ENCODE data around the gene UMODL1. TPM values are rescaled to one million over a fixed set of nuclear protein-coding genes. Genes with fewer than 3 reads are reported as not detected.
A peak's percentile ranks its signal among the peaks of the same experiment; 100 is the strongest.

The UMODL1 gene
- polyA plus RNA-seq, 1 donor, result 0.67 TPM

- H3K9me3 ChIP-seq (ENCODE audit: control insufficient read depth, low read depth, low read length), result peaks cover 4% of the 10 kb centered on the region
- no peak overlapping the region for H3K27ac ChIP-seq (ENCODE audit: low read length)
- WGBS (ENCODE audit: insufficient coverage, low lambda C conversion rate), result 50% methylated on average over 1 of the region's 2 CpGs
Measured at GRCh38 chr21:42186591-42186990, 115.5 kb downstream of the UMODL1 start.

GRCh38 chr21:42187976-42188653 lies 117.0 kb downstream of the UMODL1 start:
- peak in 1 of 2 donors; percentile 28 for DNase-seq
- no CpG with 5 or more reads among the region's 8 CpGs for WGBS (ENCODE audit: insufficient coverage, low lambda C conversion rate)
- Histone ChIP-seq H3K4me1 (ENCODE audit: control insufficient read depth, insufficient read depth, low read length) (no peaks in the 10 kb centered on the region), H3K27me3 (ENCODE audit: control insufficient read depth, insufficient read depth, low read length) (no peaks in the 10 kb centered on the region), H3K4me3 (ENCODE audit: low read length) (no peak overlapping the region), H3K27ac (ENCODE audit: low read length) (peak overlapping the region; percentile 11), H3K9me3 (ENCODE audit: control insufficient read depth, low read depth, low read length) (no peaks in the 10 kb centered on the region), H3K36me3 (ENCODE audit: control insufficient read depth, insufficient read depth, low read length) (no peaks in the 10 kb centered on the region)

More at GRCh38 chr21:42186591-42186990, 115.5 kb downstream of the UMODL1 start:
- Histone ChIP-seq H3K36me3 (ENCODE audit: control insufficient read depth, insufficient read depth, low read length) (no peaks in the 10 kb centered on the region), H3K4me1 (ENCODE audit: control insufficient read depth, insufficient read depth, low read length) (no peaks in the 10 kb centered on the region), H3K4me3 (ENCODE audit: low read length) (no peak overlapping the region), H3K27me3 (ENCODE audit: control insufficient read depth, insufficient read depth, low read length) (no peaks in the 10 kb centered on the region)
- no peak for DNase-seq

GRCh38 chr21:42188663-42189062 lies 117.5 kb downstream of the UMODL1 start:
- Histone ChIP-seq H3K27ac (ENCODE audit: low read length) (no peak overlapping the region), H3K4me1 (ENCODE audit: control insufficient read depth, insufficient read depth, low read length) (no peaks in the 10 kb centered on the region), H3K36me3 (ENCODE audit: control insufficient read depth, insufficient read depth, low read length) (no peaks in the 10 kb centered on the region), H3K27me3 (ENCODE audit: control insufficient read depth, insufficient read depth, low read length) (no peaks in the 10 kb centered on the region), H3K9me3 (ENCODE audit: control insufficient read depth, low read depth, low read length) (no peaks in the 10 kb centered on the region), H3K4me3 (ENCODE audit: low read length) (no peak overlapping the region)
- no CpG with 5 or more reads among the region's 4 CpGs for WGBS (ENCODE audit: insufficient coverage, low lambda C conversion rate)
- no peak for DNase-seq

GRCh38 chr21:42189431-42189830 lies 118.3 kb downstream of the UMODL1 start:
- Histone ChIP-seq H3K9me3 (ENCODE audit: control insufficient read depth, low read depth, low read length) (no peaks in the 10 kb centered on the region), H3K27ac (ENCODE audit: low read length) (no peak overlapping the region), H3K36me3 (ENCODE audit: control insufficient read depth, insufficient read depth, low read length) (no peaks in the 10 kb centered on the region), H3K4me1 (ENCODE audit: control insufficient read depth, insufficient read depth, low read length) (no peaks in the 10 kb centered on the region), H3K4me3 (ENCODE audit: low read length) (no peak overlapping the region), H3K27me3 (ENCODE audit: control insufficient read depth, insufficient read depth, low read length) (no peaks in the 10 kb centered on the region)
- no peak for DNase-seq
- WGBS (ENCODE audit: insufficient coverage, low lambda C conversion rate), result no CpG with 5 or more reads among the region's 1 CpG

- Histone ChIP-seq H3K27me3 (ENCODE audit: control insufficient read depth, insufficient read depth, low read length) (no peaks in the 10 kb centered on the region), H3K27ac (ENCODE audit: low read length) (no peak overlapping the region), H3K4me1 (ENCODE audit: control insufficient read depth, insufficient read depth, low read length) (no peaks in the 10 kb centered on the region), H3K9me3 (ENCODE audit: control insufficient read depth, low read depth, low read length) (no peaks in the 10 kb centered on the region), H3K4me3 (ENCODE audit: low read length) (no peak overlapping the region), H3K36me3 (ENCODE audit: control insufficient read depth, insufficient read depth, low read length) (no peaks in the 10 kb centered on the region)
- DNase-seq, result no peak
- no CpG with 5 or more reads among the region's 11 CpGs for WGBS (ENCODE audit: insufficient coverage, low lambda C conversion rate)
Measured at GRCh38 chr21:42189860-42190485, 118.9 kb downstream of the UMODL1 start.

GRCh38 chr21:42190486-42190863 lies 119.4 kb downstream of the UMODL1 start:
- DNase-seq, result no peak
- no peaks in the 10 kb centered on the region for H3K9me3 ChIP-seq (ENCODE audit: control insufficient read depth, low read depth, low read length)
- H3K36me3 ChIP-seq (ENCODE audit: control insufficient read depth, insufficient read depth, low read length), result no peaks in the 10 kb centered on the region
- H3K4me1 ChIP-seq (ENCODE audit: control insufficient read depth, insufficient read depth, low read length), result no peaks in the 10 kb centered on the region
- H3K27me3 ChIP-seq (ENCODE audit: control insufficient read depth, insufficient read depth, low read length), result no peaks in the 10 kb centered on the region
- WGBS (ENCODE audit: insufficient coverage, low lambda C conversion rate), result no CpG with 5 or more reads among the region's 8 CpGs
- no peak overlapping the region for H3K4me3 ChIP-seq (ENCODE audit: low read length)
- no peak overlapping the region for H3K27ac ChIP-seq (ENCODE audit: low read length)

- Histone ChIP-seq H3K27ac (ENCODE audit: low read length) (no peak overlapping the region), H3K4me3 (ENCODE audit: low read length) (no peak overlapping the region), H3K36me3 (ENCODE audit: control insufficient read depth, insufficient read depth, low read length) (no peaks in the 10 kb centered on the region), H3K4me1 (ENCODE audit: control insufficient read depth, insufficient read depth, low read length) (no peaks in the 10 kb centered on the region), H3K27me3 (ENCODE audit: control insufficient read depth, insufficient read depth, low read length) (no peaks in the 10 kb centered on the region), H3K9me3 (ENCODE audit: control insufficient read depth, low read depth, low read length) (no peaks in the 10 kb centered on the region)
- DNase-seq, result no peak
- no CpG with 5 or more reads among the region's 5 CpGs for WGBS (ENCODE audit: insufficient coverage, low lambda C conversion rate)
Measured at GRCh38 chr21:42191064-42191463, 119.9 kb downstream of the UMODL1 start.

GRCh38 chr21:42191696-42192595 lies 120.8 kb downstream of the UMODL1 start:
- no peak for DNase-seq
- no peak overlapping the region for H3K4me3 ChIP-seq (ENCODE audit: low read length)
- H3K27ac ChIP-seq (ENCODE audit: low read length), result no peak overlapping the region
- no peaks in the 10 kb centered on the region for H3K27me3 ChIP-seq (ENCODE audit: control insufficient read depth, insufficient read depth, low read length)
- H3K9me3 ChIP-seq (ENCODE audit: control insufficient read depth, low read depth, low read length), result no peaks in the 10 kb centered on the region
- H3K36me3 ChIP-seq (ENCODE audit: control insufficient read depth, insufficient read depth, low read length), result no peaks in the 10 kb centered on the region
- no peaks in the 10 kb centered on the region for H3K4me1 ChIP-seq (ENCODE audit: control insufficient read depth, insufficient read depth, low read length)
- WGBS (ENCODE audit: insufficient coverage, low lambda C conversion rate), result 64% methylated on average over 4 of the region's 21 CpGs

Measured in large intestine (tissue), 3 donors.